WTC11 (cell line): ENCODE measurements around the gene FLT1. TPM values are rescaled to one million over a fixed set of nuclear protein-coding genes. Genes with fewer than 3 reads are reported as not detected.

Experiments used
- ATAC-seq: fragments of 200-7000 bp; cut with Tn5 transposase; 2 replicates; pipeline ENCODE4 v1.10.0; 2021; ENCODE audit warnings: mild to moderate bottlenecking, moderate library complexity
- CTCF ChIA-PET: fragments of 300-600 bp; sonication (Branson Sonifier 250); formaldehyde crosslinking; loops from one replicate; lab custom pipeline; 2021; ENCODE audit warnings: antibody characterized with exemption; lab: Charles Lee
- POLR2A ChIA-PET: fragments of 350-600 bp; sonication (Branson Sonifier 250); formaldehyde crosslinking; loops from one replicate; lab custom pipeline; 2021; ENCODE audit warnings: antibody characterized with exemption; lab: Charles Lee
- DNase-seq: peaks from one replicate; pipeline ENCODE4 v3.0.0; 2021; ENCODE audit warnings: low spot score
- H3K27ac Mint-ChIP-seq: 2 replicates; pipeline ENCODE4 v1.8.0; 2021; ENCODE audit warnings: mixed read lengths
- H3K27me3 Mint-ChIP-seq: 2 replicates; pipeline ENCODE4 v1.8.0; 2021; ENCODE audit warnings: low read depth, mild to moderate bottlenecking, moderate library complexity, mixed read lengths
- H3K36me3 Mint-ChIP-seq: 2 replicates; pipeline ENCODE4 v1.8.0; 2021; ENCODE audit warnings: mixed read lengths
- H3K4me1 Mint-ChIP-seq: 2 replicates; pipeline ENCODE4 v1.8.0; 2022; ENCODE audit warnings: mixed read lengths
- H3K4me3 Mint-ChIP-seq: 2 replicates; pipeline ENCODE4 v1.8.0; 2021; ENCODE audit warnings: mild to moderate bottlenecking, moderate library complexity, mixed read lengths
- H3K9me3 Mint-ChIP-seq: 2 replicates; pipeline ENCODE4 v1.8.0; 2021; ENCODE audit warnings: mixed read lengths
- ATF1 ChIP-seq: sonication (generic); formaldehyde crosslinking; IDR thresholded peaks from 2 replicates; pipeline ENCODE4 v1.8.1; 2023; ENCODE audit warnings: mild to moderate bottlenecking, moderate library complexity, missing genetic modification reagents
- CREB1 ChIP-seq: sonication (generic); formaldehyde crosslinking; IDR thresholded peaks from 2 replicates; pipeline ENCODE4 v1.8.0; 2023; ENCODE audit warnings: mild to moderate bottlenecking, missing genetic modification reagents
- ELF4 ChIP-seq: sonication (generic); formaldehyde crosslinking; IDR thresholded peaks from 2 replicates; pipeline ENCODE4 v1.8.1; 2022; ENCODE audit warnings: low read depth, mild to moderate bottlenecking, moderate library complexity, missing genetic modification reagents
- ESRRA ChIP-seq: sonication (generic); formaldehyde crosslinking; IDR thresholded peaks from 2 replicates; pipeline ENCODE4 v1.8.1; 2022; ENCODE audit warnings: mild to moderate bottlenecking, missing genetic modification reagents, borderline replicate concordance
- NFE2L1 ChIP-seq: sonication (generic); formaldehyde crosslinking; IDR thresholded peaks from 2 replicates; pipeline ENCODE4 v1.8.1; 2023; ENCODE audit warnings: missing genetic modification reagents
- SMAD4 ChIP-seq: sonication (generic); formaldehyde crosslinking; IDR thresholded peaks from 2 replicates; pipeline ENCODE4 v1.8.0; 2022; ENCODE audit warnings: mild to moderate bottlenecking, missing genetic modification reagents
- SOX15 ChIP-seq: fragments of 250-450 bp; sonication (Bioruptor Pico); IDR thresholded peaks from 2 replicates; pipeline ENCODE4 v1.9.0; 2021; ENCODE audit warnings: mild to moderate bottlenecking
- ZNF317 ChIP-seq: sonication (generic); formaldehyde crosslinking; IDR thresholded peaks from 2 replicates; pipeline ENCODE4 v1.8.1; 2023; ENCODE audit warnings: low read depth, mild to moderate bottlenecking, moderate library complexity, missing genetic modification reagents, borderline replicate concordance
- total RNA-seq: library from RNA; stranded (reverse); gene quantifications from 3 replicates; pipeline ENCODE4 v1.2.3, GENCODE V29; 2021
- TF ChIP-seq, protein P1 (sequence below): sonication (generic); formaldehyde crosslinking; IDR thresholded peaks from 2 replicates; pipeline ENCODE4 v1.8.1; 2023; ENCODE audit warnings: mild to moderate bottlenecking, missing genetic modification reagents, moderate library complexity
- TF ChIP-seq, protein P2 (sequence below): sonication (generic); formaldehyde crosslinking; IDR thresholded peaks from 2 replicates; pipeline ENCODE4 v1.8.1; 2023; ENCODE audit warnings: mild to moderate bottlenecking, missing genetic modification reagents, borderline replicate concordance
- TF ChIP-seq, protein P3 (sequence below): fragments of 250-450 bp; sonication (Bioruptor Pico); IDR thresholded peaks from 2 replicates; pipeline ENCODE4 v2.1.2; 2022; ENCODE audit warnings: mild to moderate bottlenecking, moderate library complexity
- TF ChIP-seq, protein P4 (sequence below): sonication (generic); formaldehyde crosslinking; conservative IDR thresholded peaks from 2 replicates; pipeline ENCODE4 v1.8.1; 2022; ENCODE audit warnings: mild to moderate bottlenecking, missing genetic modification reagents
- TF ChIP-seq, protein P5 (sequence below): fragments of 200-600 bp; IDR thresholded peaks from 2 replicates; pipeline ENCODE4 v1.8.0; 2022; ENCODE audit warnings: antibody characterized with exemption
- TF ChIP-seq, protein P6 (sequence below): sonication (generic); formaldehyde crosslinking; IDR thresholded peaks from 2 replicates; pipeline ENCODE4 v1.8.0; 2023; ENCODE audit warnings: missing genetic modification reagents
- TF ChIP-seq, protein P7 (sequence below): sonication (generic); formaldehyde crosslinking; IDR thresholded peaks from 2 replicates; pipeline ENCODE4 v1.8.0; 2022; ENCODE audit warnings: missing genetic modification reagents
- TF ChIP-seq, protein P8 (sequence below): sonication (generic); formaldehyde crosslinking; IDR thresholded peaks from 2 replicates; pipeline ENCODE4 v1.8.0; 2022; ENCODE audit warnings: mild to moderate bottlenecking, missing genetic modification reagents

Gene FLT1
- total RNA-seq, 1 experiment from 2014 or later = 66.3 TPM

DNA sequence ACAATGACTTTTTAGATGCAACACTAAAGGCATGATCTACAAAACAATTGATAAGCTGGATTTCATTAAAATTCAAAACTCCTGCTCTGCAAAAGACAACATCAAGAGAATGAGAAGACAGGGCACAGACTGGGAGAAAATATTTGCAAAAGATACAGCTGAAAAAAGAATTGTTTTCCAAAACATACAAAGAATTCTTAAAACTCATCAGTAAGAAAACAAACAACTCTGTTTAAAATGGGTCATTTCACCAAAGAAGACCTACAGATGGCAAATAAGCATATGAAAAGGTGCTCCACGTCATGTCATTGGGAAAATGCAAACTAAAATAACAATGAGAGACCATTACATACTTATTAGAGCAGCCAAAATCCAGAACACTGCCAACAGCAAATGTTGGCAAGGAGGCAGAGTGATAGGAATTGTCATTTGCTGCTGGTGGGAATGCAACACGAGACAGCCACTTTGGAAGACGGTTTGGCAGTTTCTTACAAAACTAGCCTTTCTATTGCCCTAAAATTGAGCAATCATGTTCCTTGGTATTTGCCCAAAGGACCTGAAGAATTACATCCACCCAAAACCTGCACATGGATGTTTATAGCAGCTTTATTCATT, 39.2 kb downstream of the FLT1 start (continued):
- TF ChIP-seq NFE2L1 (CRISPR knock-in tag) (no peak), ESRRA (CRISPR knock-in tag) (no peak), ZNF317 (no peak)
- TF ChIP-seq, protein P1, sequence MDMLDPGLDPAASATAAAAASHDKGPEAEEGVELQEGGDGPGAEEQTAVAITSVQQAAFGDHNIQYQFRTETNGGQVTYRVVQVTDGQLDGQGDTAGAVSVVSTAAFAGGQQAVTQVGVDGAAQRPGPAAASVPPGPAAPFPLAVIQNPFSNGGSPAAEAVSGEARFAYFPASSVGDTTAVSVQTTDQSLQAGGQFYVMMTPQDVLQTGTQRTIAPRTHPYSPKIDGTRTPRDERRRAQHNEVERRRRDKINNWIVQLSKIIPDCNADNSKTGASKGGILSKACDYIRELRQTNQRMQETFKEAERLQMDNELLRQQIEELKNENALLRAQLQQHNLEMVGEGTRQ (CRISPR knock-in tag) = no peak
- TF ChIP-seq, protein P2, sequence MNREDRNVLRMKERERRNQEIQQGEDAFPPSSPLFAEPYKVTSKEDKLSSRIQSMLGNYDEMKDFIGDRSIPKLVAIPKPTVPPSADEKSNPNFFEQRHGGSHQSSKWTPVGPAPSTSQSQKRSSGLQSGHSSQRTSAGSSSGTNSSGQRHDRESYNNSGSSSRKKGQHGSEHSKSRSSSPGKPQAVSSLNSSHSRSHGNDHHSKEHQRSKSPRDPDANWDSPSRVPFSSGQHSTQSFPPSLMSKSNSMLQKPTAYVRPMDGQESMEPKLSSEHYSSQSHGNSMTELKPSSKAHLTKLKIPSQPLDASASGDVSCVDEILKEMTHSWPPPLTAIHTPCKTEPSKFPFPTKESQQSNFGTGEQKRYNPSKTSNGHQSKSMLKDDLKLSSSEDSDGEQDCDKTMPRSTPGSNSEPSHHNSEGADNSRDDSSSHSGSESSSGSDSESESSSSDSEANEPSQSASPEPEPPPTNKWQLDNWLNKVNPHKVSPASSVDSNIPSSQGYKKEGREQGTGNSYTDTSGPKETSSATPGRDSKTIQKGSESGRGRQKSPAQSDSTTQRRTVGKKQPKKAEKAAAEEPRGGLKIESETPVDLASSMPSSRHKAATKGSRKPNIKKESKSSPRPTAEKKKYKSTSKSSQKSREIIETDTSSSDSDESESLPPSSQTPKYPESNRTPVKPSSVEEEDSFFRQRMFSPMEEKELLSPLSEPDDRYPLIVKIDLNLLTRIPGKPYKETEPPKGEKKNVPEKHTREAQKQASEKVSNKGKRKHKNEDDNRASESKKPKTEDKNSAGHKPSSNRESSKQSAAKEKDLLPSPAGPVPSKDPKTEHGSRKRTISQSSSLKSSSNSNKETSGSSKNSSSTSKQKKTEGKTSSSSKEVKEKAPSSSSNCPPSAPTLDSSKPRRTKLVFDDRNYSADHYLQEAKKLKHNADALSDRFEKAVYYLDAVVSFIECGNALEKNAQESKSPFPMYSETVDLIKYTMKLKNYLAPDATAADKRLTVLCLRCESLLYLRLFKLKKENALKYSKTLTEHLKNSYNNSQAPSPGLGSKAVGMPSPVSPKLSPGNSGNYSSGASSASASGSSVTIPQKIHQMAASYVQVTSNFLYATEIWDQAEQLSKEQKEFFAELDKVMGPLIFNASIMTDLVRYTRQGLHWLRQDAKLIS (CRISPR knock-in tag) = no peak

DNA sequence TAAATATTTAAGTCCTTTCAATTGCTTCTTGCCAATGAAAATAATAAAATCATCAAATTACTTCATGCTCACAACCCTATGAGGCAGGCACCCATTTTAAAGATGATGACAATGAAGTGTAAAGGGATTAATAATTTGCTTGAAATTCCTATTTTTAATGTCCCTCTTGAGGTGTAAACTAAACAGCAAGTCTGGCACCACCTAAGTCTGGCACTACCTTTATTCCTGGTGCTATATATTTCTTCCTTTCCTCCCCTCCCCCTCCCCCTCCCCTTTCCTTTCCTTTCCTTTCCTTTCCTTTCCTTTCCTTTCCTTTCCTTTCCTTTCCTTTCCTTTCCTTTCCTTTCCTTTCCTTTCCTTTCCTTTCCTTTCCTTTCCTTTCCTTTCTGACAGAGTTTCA, 42.2 kb downstream of the FLT1 start:
- POLR2A ChIA-PET = no interaction called here
- no peak overlapping the region for H3K4me3 Mint-ChIP-seq
- no peaks in the 10 kb centered on the region for H3K27me3 Mint-ChIP-seq

More for the DNA sequence above, 42.2 kb downstream of the FLT1 start:
- Mint-ChIP-seq H3K9me3 (peaks cover 22% of the 10 kb centered on the region), H3K27ac (peak overlapping the region; percentile 77; the same call in 1 of the 2 replicates), H3K4me1 (peaks cover 76% of the 10 kb centered on the region), H3K36me3 (peaks cover 65% of the 10 kb centered on the region)
- no peak for DNase-seq
- TF ChIP-seq, protein P3, sequence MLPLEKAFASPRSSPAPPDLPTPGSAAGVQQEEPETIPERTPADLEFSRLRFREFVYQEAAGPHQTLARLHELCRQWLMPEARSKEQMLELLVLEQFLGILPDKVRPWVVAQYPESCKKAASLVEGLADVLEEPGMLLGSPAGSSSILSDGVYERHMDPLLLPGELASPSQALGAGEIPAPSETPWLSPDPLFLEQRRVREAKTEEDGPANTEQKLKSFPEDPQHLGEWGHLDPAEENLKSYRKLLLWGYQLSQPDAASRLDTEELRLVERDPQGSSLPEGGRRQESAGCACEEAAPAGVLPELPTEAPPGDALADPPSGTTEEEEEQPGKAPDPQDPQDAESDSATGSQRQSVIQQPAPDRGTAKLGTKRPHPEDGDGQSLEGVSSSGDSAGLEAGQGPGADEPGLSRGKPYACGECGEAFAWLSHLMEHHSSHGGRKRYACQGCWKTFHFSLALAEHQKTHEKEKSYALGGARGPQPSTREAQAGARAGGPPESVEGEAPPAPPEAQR (CRISPR knock-in tag) = no peak
- TF ChIP-seq, protein P4, sequence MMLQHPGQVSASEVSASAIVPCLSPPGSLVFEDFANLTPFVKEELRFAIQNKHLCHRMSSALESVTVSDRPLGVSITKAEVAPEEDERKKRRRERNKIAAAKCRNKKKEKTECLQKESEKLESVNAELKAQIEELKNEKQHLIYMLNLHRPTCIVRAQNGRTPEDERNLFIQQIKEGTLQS (CRISPR knock-in tag) = no peak
- no peak for TF ChIP-seq SOX15 (CRISPR knock-in tag)
- TF ChIP-seq ZNF317 = no peak
- no peak for TF ChIP-seq SMAD4
- TF ChIP-seq, protein P5, sequence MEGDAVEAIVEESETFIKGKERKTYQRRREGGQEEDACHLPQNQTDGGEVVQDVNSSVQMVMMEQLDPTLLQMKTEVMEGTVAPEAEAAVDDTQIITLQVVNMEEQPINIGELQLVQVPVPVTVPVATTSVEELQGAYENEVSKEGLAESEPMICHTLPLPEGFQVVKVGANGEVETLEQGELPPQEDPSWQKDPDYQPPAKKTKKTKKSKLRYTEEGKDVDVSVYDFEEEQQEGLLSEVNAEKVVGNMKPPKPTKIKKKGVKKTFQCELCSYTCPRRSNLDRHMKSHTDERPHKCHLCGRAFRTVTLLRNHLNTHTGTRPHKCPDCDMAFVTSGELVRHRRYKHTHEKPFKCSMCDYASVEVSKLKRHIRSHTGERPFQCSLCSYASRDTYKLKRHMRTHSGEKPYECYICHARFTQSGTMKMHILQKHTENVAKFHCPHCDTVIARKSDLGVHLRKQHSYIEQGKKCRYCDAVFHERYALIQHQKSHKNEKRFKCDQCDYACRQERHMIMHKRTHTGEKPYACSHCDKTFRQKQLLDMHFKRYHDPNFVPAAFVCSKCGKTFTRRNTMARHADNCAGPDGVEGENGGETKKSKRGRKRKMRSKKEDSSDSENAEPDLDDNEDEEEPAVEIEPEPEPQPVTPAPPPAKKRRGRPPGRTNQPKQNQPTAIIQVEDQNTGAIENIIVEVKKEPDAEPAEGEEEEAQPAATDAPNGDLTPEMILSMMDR = no peak
- no peak for TF ChIP-seq ATF1 (CRISPR knock-in tag)
- TF ChIP-seq, protein P6, sequence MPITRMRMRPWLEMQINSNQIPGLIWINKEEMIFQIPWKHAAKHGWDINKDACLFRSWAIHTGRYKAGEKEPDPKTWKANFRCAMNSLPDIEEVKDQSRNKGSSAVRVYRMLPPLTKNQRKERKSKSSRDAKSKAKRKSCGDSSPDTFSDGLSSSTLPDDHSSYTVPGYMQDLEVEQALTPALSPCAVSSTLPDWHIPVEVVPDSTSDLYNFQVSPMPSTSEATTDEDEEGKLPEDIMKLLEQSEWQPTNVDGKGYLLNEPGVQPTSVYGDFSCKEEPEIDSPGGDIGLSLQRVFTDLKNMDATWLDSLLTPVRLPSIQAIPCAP (CRISPR knock-in tag) = no peak
- TF ChIP-seq, protein P7, sequence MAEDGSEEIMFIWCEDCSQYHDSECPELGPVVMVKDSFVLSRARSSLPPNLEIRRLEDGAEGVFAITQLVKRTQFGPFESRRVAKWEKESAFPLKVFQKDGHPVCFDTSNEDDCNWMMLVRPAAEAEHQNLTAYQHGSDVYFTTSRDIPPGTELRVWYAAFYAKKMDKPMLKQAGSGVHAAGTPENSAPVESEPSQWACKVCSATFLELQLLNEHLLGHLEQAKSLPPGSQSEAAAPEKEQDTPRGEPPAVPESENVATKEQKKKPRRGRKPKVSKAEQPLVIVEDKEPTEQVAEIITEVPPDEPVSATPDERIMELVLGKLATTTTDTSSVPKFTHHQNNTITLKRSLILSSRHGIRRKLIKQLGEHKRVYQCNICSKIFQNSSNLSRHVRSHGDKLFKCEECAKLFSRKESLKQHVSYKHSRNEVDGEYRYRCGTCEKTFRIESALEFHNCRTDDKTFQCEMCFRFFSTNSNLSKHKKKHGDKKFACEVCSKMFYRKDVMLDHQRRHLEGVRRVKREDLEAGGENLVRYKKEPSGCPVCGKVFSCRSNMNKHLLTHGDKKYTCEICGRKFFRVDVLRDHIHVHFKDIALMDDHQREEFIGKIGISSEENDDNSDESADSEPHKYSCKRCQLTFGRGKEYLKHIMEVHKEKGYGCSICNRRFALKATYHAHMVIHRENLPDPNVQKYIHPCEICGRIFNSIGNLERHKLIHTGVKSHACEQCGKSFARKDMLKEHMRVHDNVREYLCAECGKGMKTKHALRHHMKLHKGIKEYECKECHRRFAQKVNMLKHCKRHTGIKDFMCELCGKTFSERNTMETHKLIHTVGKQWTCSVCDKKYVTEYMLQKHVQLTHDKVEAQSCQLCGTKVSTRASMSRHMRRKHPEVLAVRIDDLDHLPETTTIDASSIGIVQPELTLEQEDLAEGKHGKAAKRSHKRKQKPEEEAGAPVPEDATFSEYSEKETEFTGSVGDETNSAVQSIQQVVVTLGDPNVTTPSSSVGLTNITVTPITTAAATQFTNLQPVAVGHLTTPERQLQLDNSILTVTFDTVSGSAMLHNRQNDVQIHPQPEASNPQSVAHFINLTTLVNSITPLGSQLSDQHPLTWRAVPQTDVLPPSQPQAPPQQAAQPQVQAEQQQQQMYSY (CRISPR knock-in tag) = no peak
- no peak for TF ChIP-seq CREB1 (CRISPR knock-in tag)
- TF ChIP-seq NFE2L1 (CRISPR knock-in tag) = no peak
- no peak for TF ChIP-seq ELF4
- TF ChIP-seq, protein P8, sequence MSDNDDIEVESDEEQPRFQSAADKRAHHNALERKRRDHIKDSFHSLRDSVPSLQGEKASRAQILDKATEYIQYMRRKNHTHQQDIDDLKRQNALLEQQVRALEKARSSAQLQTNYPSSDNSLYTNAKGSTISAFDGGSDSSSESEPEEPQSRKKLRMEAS (CRISPR knock-in tag) = no peak
- no peak for ATAC-seq
- CTCF ChIA-PET = no interaction called here
